Skeletal muscle tissue (tissue), 4 donors: ENCODE measurements around the gene TCOF1. TPM values are rescaled to one million over a fixed set of nuclear protein-coding genes. Genes with fewer than 3 reads are reported as not detected.
A peak's percentile ranks its signal among the peaks of the same experiment; 100 is the strongest.

Experiments used
- H3K27ac ChIP-seq: one replicate; pipeline ENCODE4 v1.7.0; 2013; ENCODE audit warnings: mild to moderate bottlenecking, low read depth, low read length, inconsistent platforms
- H3K27me3 ChIP-seq, 3 donors: one replicate each; pipeline ENCODE4 v1.7.0; 2013; ENCODE audit warnings: low read length in 3 of 3; ENCODE audit not compliant: control insufficient read depth in 3 of 3, insufficient read depth in 3 of 3
- H3K36me3 ChIP-seq, 3 donors: one replicate each; pipeline ENCODE4 v1.7.0; 2013; ENCODE audit warnings: low read length in 3 of 3; ENCODE audit not compliant: control insufficient read depth in 3 of 3, insufficient read depth in 3 of 3
- H3K4me1 ChIP-seq, 3 donors: one replicate each; pipeline ENCODE4 v1.7.0; 2013; ENCODE audit warnings: low read length in 3 of 3, mild to moderate bottlenecking in 3 of 3; ENCODE audit not compliant: control insufficient read depth in 3 of 3, insufficient read depth in 3 of 3
- H3K4me3 ChIP-seq, 3 donors: one replicate each; pipeline ENCODE4 v1.7.0; 2013; ENCODE audit warnings: low read length in 3 of 3
- H3K9ac ChIP-seq, 3 donors: one replicate each; pipeline ENCODE4 v1.7.0; 2013; ENCODE audit warnings: low read length in 3 of 3, mild to moderate bottlenecking in 3 of 3, moderate library complexity in 2 of 3, low read depth in 1 of 3
- H3K9me3 ChIP-seq, 3 donors: one replicate each; pipeline ENCODE4 v1.7.0; 2013; ENCODE audit warnings: low read length in 3 of 3; ENCODE audit not compliant: control insufficient read depth in 3 of 3
- total RNA-seq: library from RNA; depleted of rRNA; stranded (reverse); fragments of >200 nt; gene quantifications from one replicate; pipeline ENCODE4 v1.2.3, GENCODE V29; 2014
- donor health status: Osteomylitis.

TCOF1 gene
- total RNA-seq, 1 donor from 2014 or later, result 7.3 TPM

GRCh38 chr5:150313921-150314716 is 43.4 kb upstream of the TCOF1 start:
- Histone ChIP-seq H3K4me1 (peaks cover 0 to 7% (median 0%) of the 10 kb centered on the region in 3 donors), H3K9ac (no peak overlapping the region), H3K27me3 (peaks cover 0 to 4% (median 0%) of the 10 kb centered on the region in 3 donors), H3K36me3 (no peaks in the 10 kb centered on the region), H3K9me3 (no peaks in the 10 kb centered on the region), H3K4me3 (no peak overlapping the region), H3K27ac (no peak overlapping the region)

- H3K27me3 ChIP-seq, result peaks cover 0 to 4% (median 0%) of the 10 kb centered on the region in 3 donors
Measured at GRCh38 chr5:150315245-150315644, 42.3 kb upstream of the TCOF1 start.

GRCh38 chr5:150316320-150316719 is 41.2 kb upstream of the TCOF1 start:
- Histone ChIP-seq H3K27me3 (peaks cover 0 to 2% (median 0%) of the 10 kb centered on the region in 3 donors), H3K4me1 (peaks cover 9 to 11% (median 10%) of the 10 kb centered on the region in 3 donors), H3K4me3 (no peak overlapping the region), H3K9ac (no peak overlapping the region), H3K36me3 (no peaks in the 10 kb centered on the region), H3K27ac (no peak overlapping the region), H3K9me3 (no peaks in the 10 kb centered on the region)

More at GRCh38 chr5:150315245-150315644, 42.3 kb upstream of the TCOF1 start:
- no peak overlapping the region for H3K9ac ChIP-seq
- no peak overlapping the region for H3K27ac ChIP-seq
- H3K36me3 ChIP-seq, result no peaks in the 10 kb centered on the region
- H3K4me3 ChIP-seq, result no peak overlapping the region
- peaks cover 4 to 9% (median 5%) of the 10 kb centered on the region in 3 donors for H3K4me1 ChIP-seq
- H3K9me3 ChIP-seq, result no peaks in the 10 kb centered on the region

- H3K27ac ChIP-seq, result no peak overlapping the region
- H3K36me3 ChIP-seq, result no peaks in the 10 kb centered on the region
- H3K4me3 ChIP-seq, result no peak overlapping the region
- peaks cover 9 to 11% (median 10%) of the 10 kb centered on the region in 3 donors for H3K4me1 ChIP-seq
- H3K27me3 ChIP-seq, result no peaks in the 10 kb centered on the region
- no peak overlapping the region for H3K9ac ChIP-seq
- no peaks in the 10 kb centered on the region for H3K9me3 ChIP-seq
Measured at GRCh38 chr5:150317048-150318003, 40.2 kb upstream of the TCOF1 start.

- Histone ChIP-seq H3K9me3 (no peaks in the 10 kb centered on the region), H3K36me3 (no peaks in the 10 kb centered on the region), H3K4me1 (peaks cover 8 to 10% (median 9%) of the 10 kb centered on the region in 3 donors), H3K27ac (no peak overlapping the region), H3K27me3 (no peaks in the 10 kb centered on the region), H3K9ac (no peak overlapping the region), H3K4me3 (no peak overlapping the region)
Measured at GRCh38 chr5:150318613-150319483, 38.6 kb upstream of the TCOF1 start.

GRCh38 chr5:150319484-150319790 is 38.1 kb upstream of the TCOF1 start:
- Histone ChIP-seq H3K27ac (no peak overlapping the region), H3K9me3 (no peaks in the 10 kb centered on the region), H3K27me3 (no peaks in the 10 kb centered on the region), H3K4me3 (no peak overlapping the region), H3K36me3 (no peaks in the 10 kb centered on the region), H3K4me1 (peaks cover 4 to 10% (median 9%) of the 10 kb centered on the region in 3 donors), H3K9ac (no peak overlapping the region)

GRCh38 chr5:150320044-150320613 is 37.4 kb upstream of the TCOF1 start:
- Histone ChIP-seq H3K4me1 (peaks cover 4 to 10% (median 9%) of the 10 kb centered on the region in 3 donors), H3K27me3 (no peaks in the 10 kb centered on the region), H3K27ac (peak overlapping the region; percentile 62), H3K4me3 (no peak overlapping the region), H3K9me3 (no peaks in the 10 kb centered on the region), H3K9ac (no peak overlapping the region), H3K36me3 (no peaks in the 10 kb centered on the region)

GRCh38 chr5:150321211-150321610 is 36.3 kb upstream of the TCOF1 start:
- no peaks in the 10 kb centered on the region for H3K9me3 ChIP-seq
- H3K4me1 ChIP-seq, result peaks cover 4 to 10% (median 9%) of the 10 kb centered on the region in 3 donors
- H3K4me3 ChIP-seq, result no peak overlapping the region
- H3K36me3 ChIP-seq, result no peaks in the 10 kb centered on the region
- H3K9ac ChIP-seq, result no peak overlapping the region
- H3K27me3 ChIP-seq, result no peaks in the 10 kb centered on the region
- H3K27ac ChIP-seq, result no peak overlapping the region

GRCh38 chr5:150321784-150322183 is 35.7 kb upstream of the TCOF1 start:
- no peak overlapping the region for H3K27ac ChIP-seq
- H3K4me3 ChIP-seq, result no peak overlapping the region
- no peaks in the 10 kb centered on the region for H3K27me3 ChIP-seq
- no peak overlapping the region for H3K9ac ChIP-seq
- H3K36me3 ChIP-seq, result no peaks in the 10 kb centered on the region
- H3K4me1 ChIP-seq, result peaks cover 4 to 10% (median 9%) of the 10 kb centered on the region in 3 donors
- H3K9me3 ChIP-seq, result no peaks in the 10 kb centered on the region
